NCI-H2227 (cell line): ENCODE measurements around the gene CERKL.

Experiments
- DNase-seq: peaks from one replicate; lab custom pipeline; 2025; ENCODE audit not compliant: unreplicated experiment; lab: John Stamatoyannopoulos, UW

The CERKL gene

DNA sequence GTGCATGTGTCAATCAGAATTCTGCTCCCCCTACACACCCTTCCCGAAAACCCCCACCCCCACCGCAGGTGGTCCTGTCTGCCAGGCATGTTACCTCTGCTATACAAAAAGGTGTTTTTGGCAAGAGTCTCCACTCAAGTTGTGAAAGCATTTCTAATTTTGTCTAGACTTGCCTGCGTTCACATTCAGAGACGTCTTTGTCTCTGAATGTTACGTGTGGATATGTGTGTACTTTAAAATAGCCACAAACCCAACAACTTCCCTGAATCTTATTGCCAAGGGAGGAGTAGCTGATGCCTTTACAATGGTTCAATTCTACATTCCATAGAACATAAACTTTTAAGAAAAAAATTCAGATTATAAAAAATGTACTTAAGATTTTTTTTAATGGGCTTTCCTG is 133.1 kb downstream of the CERKL start:
- DNase-seq, result no peak

DNA sequence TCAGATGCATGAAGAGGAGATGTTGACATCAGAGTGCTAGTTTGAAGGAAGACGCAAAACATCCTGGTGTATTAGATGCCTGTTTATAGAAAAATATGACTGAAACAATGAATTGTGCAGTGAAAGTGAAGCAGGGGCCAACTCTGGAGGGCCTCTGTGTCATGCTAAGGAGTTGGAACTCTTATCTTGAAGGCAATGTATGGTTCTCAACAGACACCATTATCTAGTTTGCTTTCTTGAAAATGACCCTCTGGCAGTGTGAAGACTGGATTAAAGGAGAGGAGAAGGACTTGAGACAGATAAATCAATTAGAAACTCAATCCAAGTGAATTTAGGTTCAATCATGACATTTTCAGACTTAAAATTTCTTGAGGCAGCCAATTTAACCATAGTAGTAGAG is 136.7 kb downstream of the CERKL start:
- DNase-seq, result no peak

DNA sequence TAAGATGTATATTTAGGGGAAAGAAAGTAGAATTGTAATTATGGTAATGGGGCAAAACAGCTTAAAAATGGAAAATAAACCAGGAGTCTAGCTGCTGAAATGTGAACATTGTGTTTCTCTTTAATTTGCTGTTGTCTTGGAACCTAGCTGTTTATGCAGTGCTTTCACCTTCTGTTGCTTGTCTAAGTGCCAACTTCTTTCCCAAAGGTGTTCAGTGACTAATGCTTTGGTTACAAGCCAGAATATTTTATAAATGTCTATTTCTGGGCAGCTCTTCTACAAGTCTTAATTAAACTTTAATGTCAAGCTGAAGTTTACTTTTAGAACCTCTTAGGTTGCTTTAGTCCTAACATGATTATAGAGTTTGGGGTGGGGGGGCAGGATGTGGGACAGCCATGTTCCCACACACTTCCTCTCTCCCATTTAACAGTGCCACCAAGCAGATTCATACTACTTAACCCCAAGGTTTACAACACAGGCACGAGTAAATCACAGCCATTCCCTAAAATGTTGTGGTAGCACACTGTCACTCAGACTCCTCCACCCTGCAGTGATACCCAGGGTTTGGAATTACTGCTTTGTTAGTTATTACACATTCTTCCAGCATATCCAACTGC is 139.1 kb downstream of the CERKL start:
- no peak for DNase-seq

DNA sequence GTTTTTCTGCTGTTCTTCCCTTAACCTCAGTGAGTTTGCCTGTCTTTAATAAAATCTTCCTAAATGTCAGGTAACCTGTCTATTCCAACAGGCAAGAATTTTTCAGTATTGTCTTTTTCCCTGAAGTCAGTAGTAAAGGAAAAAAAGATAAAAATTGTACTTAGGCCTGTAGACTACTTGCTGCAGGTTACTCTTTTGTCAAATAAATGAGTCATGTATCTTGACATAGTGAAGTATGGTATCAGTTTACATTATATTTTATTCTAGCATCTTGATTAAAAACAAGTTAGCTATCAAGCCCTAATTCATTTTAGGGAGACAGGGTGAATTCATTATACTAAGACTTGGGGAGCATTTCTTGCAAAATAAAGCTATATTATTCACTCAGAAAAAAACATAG is 139.9 kb downstream of the CERKL start:
- DNase-seq, result no peak

DNA sequence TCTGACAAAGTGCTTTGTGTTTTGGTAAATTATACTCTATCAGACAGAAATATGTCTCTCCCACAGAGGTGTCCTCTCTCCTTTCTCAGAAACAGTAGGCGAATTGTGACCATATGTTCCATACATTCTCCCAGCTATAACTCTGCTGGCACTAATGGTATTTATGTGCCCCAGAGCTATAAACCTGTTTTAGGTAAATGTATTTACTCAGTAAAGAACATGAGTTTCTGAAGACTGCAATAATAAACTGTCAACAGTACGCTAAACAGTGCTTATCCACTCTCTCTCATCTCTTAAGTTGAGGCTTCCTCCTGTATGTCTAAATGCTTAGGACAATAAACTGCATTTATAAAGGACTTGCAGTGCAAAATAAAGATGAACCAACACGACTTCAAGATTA is 141.2 kb downstream of the CERKL start:
- DNase-seq, result no peak

DNA sequence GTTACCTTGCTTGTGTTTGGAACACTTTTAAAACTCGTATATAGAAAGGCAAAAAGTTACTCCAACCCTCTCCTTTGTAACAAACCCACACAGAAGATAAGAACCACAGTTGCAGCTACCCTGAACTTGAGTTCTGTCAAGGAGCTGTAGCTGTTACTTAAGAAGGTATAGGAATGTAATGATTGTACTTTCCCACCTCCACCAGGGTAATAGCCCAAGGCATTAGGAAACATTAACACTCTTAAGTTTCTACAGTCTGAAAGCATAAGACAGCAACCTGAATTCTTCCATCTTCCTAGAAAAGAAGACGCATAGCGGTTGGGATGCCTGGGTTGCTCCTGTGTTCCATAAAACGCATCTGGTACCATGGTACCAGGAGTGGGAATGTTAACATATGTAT is 156.7 kb downstream of the CERKL start:
- DNase-seq, result no peak

DNA sequence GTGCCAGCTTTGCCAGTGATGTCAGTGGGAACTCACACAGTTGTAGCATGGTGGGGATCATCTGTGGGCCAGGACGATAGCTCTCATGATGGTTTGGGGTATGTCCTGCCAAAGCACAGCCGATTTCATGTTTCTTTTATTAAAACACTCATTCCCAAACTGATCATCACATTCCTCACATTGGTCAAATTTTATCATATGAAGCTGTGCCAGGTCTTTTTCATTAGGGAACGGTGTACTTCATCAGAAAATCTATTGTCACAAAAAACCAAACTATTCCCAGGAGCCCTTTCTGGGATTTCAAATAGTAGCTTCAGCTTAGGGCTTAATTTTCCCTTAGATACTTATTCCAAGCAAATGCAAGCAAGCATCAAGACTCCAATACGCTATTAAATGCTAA is 157.7 kb downstream of the CERKL start:
- no peak for DNase-seq
